Measurements from ENCODE around the gene SOX6. TPM values are rescaled to one million over a fixed set of nuclear protein-coding genes. Genes with fewer than 3 reads are reported as not detected.

The SOX6 gene
- polyA plus RNA-seq, 3 donors, result not detected

GRCh38 chr11:15947681-15948648, 408.4 kb downstream of the SOX6 start:
- no peak overlapping the region for H3K27ac ChIP-seq (ENCODE audit: low read depth in 1 of 2, low read length in 2 of 2)
- no peak overlapping the region for H3K9ac ChIP-seq (ENCODE audit: insufficient read depth, low read length, poor library complexity, severe bottlenecking)
- H3K4me3 ChIP-seq (replicated peaks in 1 of 3; ENCODE audit: low read depth in 2 of 3, low read length in 3 of 3), result no peak overlapping the region
- Mint-ChIP-seq H3K4me1 (no peaks in the 10 kb centered on the region), H3K36me3 (no peaks in the 10 kb centered on the region), H3K4me3 (no peak overlapping the region), H3K27me3 (ENCODE audit: low read depth in 3 of 3) (peaks cover 0 to 3% (median 0%) of the 10 kb centered on the region in 3 donors), H3K27ac (no peak overlapping the region), H3K9me3 (peaks cover 2 to 14% (median 5%) of the 10 kb centered on the region in 7 donors)
- H3K36me3 ChIP-seq (replicated peaks in 1 of 2; ENCODE audit: control insufficient read depth in 1 of 2, insufficient read depth in 2 of 2, low read length in 2 of 2), result no peaks in the 10 kb centered on the region
- H4K20me1 ChIP-seq (ENCODE audit: insufficient read depth, low read length), result no peaks in the 10 kb centered on the region
- DNase-seq, result no peak
- H2AFZ ChIP-seq (ENCODE audit: insufficient read depth, low read depth, low read length, poor library complexity, severe bottlenecking), result no peak overlapping the region
- H3K4me1 ChIP-seq (ENCODE audit: control insufficient read depth in 1 of 2, insufficient read depth in 2 of 2, low read length in 2 of 2), result no peaks in the 10 kb centered on the region
- no peaks in the 10 kb centered on the region for H3K79me2 ChIP-seq (ENCODE audit: insufficient read depth, low read length)
- H3K9me3 ChIP-seq (replicated peaks in 1 of 2; ENCODE audit: control insufficient read depth in 1 of 2, insufficient read depth in 1 of 2, low read length in 2 of 2), result peaks cover 0 to 6% of the 10 kb centered on the region in 2 donors
- H3K4me2 ChIP-seq (replicated peaks; ENCODE audit: extremely low read depth, low read length, poor library complexity, severe bottlenecking), result no peak overlapping the region
- intact Hi-C loops (cut with micrococcal nuclease), result no loop called here
- 96% methylated on average over 7 of the region's 9 CpGs for WGBS (ENCODE audit: insufficient coverage)
- TF ChIP-seq CTCF (IDR thresholded peaks at IDR 0.05), result no peak
- no peaks in the 10 kb centered on the region for H3K27me3 ChIP-seq (ENCODE audit: control insufficient read depth in 2 of 2, insufficient read depth in 2 of 2, low read length in 2 of 2)

- intact Hi-C loops (cut with micrococcal nuclease), result no loop called here
- 80% methylated on average over 1 of the region's 1 CpG for WGBS (ENCODE audit: insufficient coverage)
- no peaks in the 10 kb centered on the region for H3K79me2 ChIP-seq (ENCODE audit: insufficient read depth, low read length)
- no peak for TF ChIP-seq CTCF (IDR thresholded peaks at IDR 0.05)
- H3K36me3 Mint-ChIP-seq, result no peaks in the 10 kb centered on the region
- peaks cover 2 to 14% (median 5%) of the 10 kb centered on the region in 7 donors for H3K9me3 Mint-ChIP-seq
- no peaks in the 10 kb centered on the region for H4K20me1 ChIP-seq (ENCODE audit: insufficient read depth, low read length)
- no peak overlapping the region for H3K4me2 ChIP-seq (replicated peaks; ENCODE audit: extremely low read depth, low read length, poor library complexity, severe bottlenecking)
- H3K9me3 ChIP-seq (replicated peaks in 1 of 2; ENCODE audit: control insufficient read depth in 1 of 2, insufficient read depth in 1 of 2, low read length in 2 of 2), result peaks cover 0 to 6% of the 10 kb centered on the region in 2 donors
- no peaks in the 10 kb centered on the region for H3K4me1 ChIP-seq (ENCODE audit: control insufficient read depth in 1 of 2, insufficient read depth in 2 of 2, low read length in 2 of 2)
- H3K27ac ChIP-seq (ENCODE audit: low read depth in 1 of 2, low read length in 2 of 2), result no peak overlapping the region
- H3K27me3 Mint-ChIP-seq (ENCODE audit: low read depth in 3 of 3), result peaks cover 0 to 1% (median 1%) of the 10 kb centered on the region in 3 donors
- DNase-seq, result no peak
- no peaks in the 10 kb centered on the region for H3K36me3 ChIP-seq (replicated peaks in 1 of 2; ENCODE audit: control insufficient read depth in 1 of 2, insufficient read depth in 2 of 2, low read length in 2 of 2)
- H3K4me3 Mint-ChIP-seq, result no peak overlapping the region
- no peak overlapping the region for H2AFZ ChIP-seq (ENCODE audit: insufficient read depth, low read depth, low read length, poor library complexity, severe bottlenecking)
- H3K27ac Mint-ChIP-seq, result no peak overlapping the region
- no peak overlapping the region for H3K9ac ChIP-seq (ENCODE audit: insufficient read depth, low read length, poor library complexity, severe bottlenecking)
- no peaks in the 10 kb centered on the region for H3K27me3 ChIP-seq (ENCODE audit: control insufficient read depth in 2 of 2, insufficient read depth in 2 of 2, low read length in 2 of 2)
- no peak overlapping the region for H3K4me3 ChIP-seq (replicated peaks in 1 of 3; ENCODE audit: low read depth in 2 of 3, low read length in 3 of 3)
- no peaks in the 10 kb centered on the region for H3K4me1 Mint-ChIP-seq
These were observed 410.6 kb downstream of the SOX6 start for GRCh38 chr11:15945726-15946125.
